ENCODE measurements around the gene IFNW1.
"Not testable (repeated sequence)": the region's sequence is repeated elsewhere in the genome, so short reads cannot be mapped to it uniquely, and the experiment has no call there.

The IFNW1 gene

DNA sequence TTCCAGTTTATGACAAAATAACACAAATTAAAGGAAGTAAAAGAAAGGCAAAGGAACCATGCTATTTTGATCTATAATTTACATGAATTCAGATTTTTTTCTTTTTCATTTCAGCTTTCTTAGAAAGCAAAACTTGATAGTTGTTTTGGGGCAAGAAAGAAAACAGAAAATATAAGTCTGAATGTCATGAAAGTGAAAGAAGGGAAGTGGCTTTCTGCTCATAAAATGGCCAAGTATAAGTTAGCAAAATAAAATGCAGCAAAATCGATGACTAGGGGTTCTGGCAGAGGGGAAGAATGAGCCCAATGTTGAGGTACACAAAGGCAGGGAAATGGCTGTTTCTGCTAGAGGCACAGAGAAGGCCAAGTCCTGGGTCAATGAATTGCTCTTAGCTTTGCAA, 3.0 kb upstream of the IFNW1 start:
- Histone ChIP-seq H3K36me3 (ENCODE audit: control insufficient read depth, insufficient read depth, low read length) (no peaks in the 10 kb centered on the region), H3K4me3 (ENCODE audit: low read length) (no peak overlapping the region), H3K9ac (ENCODE audit: low read length) (no peak overlapping the region), H3K27me3 (ENCODE audit: control insufficient read depth, insufficient read depth, low read length) (no peaks in the 10 kb centered on the region), H3K9me3 (ENCODE audit: control insufficient read depth, low read length) (no peaks in the 10 kb centered on the region), H3K4me1 (ENCODE audit: control insufficient read depth, insufficient read depth, low read length) (no peaks in the 10 kb centered on the region)

DNA sequence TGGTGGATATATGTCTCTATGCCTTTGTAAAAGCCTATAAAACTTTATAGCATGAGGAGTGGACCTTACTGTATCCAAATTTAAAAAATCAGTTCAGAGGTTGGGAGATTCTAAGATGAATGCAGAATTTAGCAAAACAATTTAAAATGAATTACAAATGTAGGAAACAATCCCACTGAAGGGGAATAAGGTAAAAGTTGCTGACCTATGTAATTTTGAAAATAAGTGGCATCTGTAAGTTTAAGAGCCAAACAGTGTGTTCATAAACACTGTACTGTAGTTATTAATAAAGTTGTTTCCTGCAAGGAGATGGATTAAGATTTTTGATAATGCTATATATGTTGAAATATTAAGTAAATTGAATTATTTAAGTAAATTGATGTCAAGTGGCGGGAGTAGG, 4.6 kb downstream of the IFNW1 start:
- no peak overlapping the region for H3K4me3 ChIP-seq (ENCODE audit: low read length)
- H3K27me3 ChIP-seq (ENCODE audit: control insufficient read depth, insufficient read depth, low read length), result no peaks in the 10 kb centered on the region
- H3K4me1 ChIP-seq (ENCODE audit: control insufficient read depth, insufficient read depth, low read length), result no peaks in the 10 kb centered on the region
- H3K9me3 ChIP-seq (ENCODE audit: control insufficient read depth, low read length), result no peaks in the 10 kb centered on the region
- no peak overlapping the region for H3K9ac ChIP-seq (ENCODE audit: low read length)
- H3K36me3 ChIP-seq (ENCODE audit: control insufficient read depth, insufficient read depth, low read length), result no peaks in the 10 kb centered on the region

DNA sequence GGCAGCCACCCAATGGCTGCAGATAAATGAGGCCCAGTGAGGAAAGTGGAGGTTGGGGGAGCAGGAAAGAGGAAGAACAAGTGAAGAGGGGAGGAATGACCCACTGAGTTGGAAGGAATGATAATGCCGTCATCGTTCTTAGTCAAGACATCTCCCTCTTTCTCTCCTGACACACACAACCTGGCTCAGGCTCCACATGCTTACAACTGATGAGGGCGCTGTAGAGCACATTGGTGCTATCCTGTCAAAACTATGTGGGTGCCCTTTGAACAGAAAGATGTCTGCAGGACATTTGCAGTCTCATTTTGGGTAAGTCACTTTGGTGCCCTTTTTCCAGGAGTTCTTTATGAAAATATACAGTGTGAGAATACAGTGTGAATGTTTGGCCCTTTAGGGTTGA, 5.9 kb downstream of the IFNW1 start:
- Histone ChIP-seq H3K9ac (ENCODE audit: low read length) (no peak overlapping the region), H3K27me3 (ENCODE audit: control insufficient read depth, insufficient read depth, low read length) (no peaks in the 10 kb centered on the region), H3K4me3 (ENCODE audit: low read length) (no peak overlapping the region), H3K36me3 (ENCODE audit: control insufficient read depth, insufficient read depth, low read length) (no peaks in the 10 kb centered on the region), H3K9me3 (ENCODE audit: control insufficient read depth, low read length) (no peaks in the 10 kb centered on the region), H3K4me1 (ENCODE audit: control insufficient read depth, insufficient read depth, low read length) (no peaks in the 10 kb centered on the region)

DNA sequence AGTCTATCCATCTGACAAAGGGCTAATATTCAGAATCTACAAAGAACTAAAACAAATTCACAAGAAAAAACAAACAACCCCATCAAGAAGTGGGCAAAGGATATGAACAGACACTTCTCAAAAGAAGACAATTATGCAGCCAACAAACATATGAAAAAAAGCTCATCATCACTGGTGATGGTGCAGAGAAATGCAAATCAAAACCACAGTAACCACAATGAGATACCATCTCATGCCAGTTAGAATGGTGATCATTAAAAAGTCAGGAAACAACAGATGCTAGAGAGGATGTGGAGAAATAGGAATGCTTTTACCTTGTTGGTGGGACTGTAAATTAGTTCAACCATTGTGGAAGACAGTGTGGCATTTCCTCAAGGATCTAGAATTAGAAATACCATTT, 13.4 kb downstream of the IFNW1 start:
- not testable (repeated sequence) for H3K4me3 ChIP-seq (ENCODE audit: low read length); H3K9me3 ChIP-seq (ENCODE audit: control insufficient read depth, low read length); H3K36me3 ChIP-seq (ENCODE audit: control insufficient read depth, insufficient read depth, low read length); H3K4me1 ChIP-seq (ENCODE audit: control insufficient read depth, insufficient read depth, low read length); H3K9ac ChIP-seq (ENCODE audit: low read length); H3K27me3 ChIP-seq (ENCODE audit: control insufficient read depth, insufficient read depth, low read length)

DNA sequence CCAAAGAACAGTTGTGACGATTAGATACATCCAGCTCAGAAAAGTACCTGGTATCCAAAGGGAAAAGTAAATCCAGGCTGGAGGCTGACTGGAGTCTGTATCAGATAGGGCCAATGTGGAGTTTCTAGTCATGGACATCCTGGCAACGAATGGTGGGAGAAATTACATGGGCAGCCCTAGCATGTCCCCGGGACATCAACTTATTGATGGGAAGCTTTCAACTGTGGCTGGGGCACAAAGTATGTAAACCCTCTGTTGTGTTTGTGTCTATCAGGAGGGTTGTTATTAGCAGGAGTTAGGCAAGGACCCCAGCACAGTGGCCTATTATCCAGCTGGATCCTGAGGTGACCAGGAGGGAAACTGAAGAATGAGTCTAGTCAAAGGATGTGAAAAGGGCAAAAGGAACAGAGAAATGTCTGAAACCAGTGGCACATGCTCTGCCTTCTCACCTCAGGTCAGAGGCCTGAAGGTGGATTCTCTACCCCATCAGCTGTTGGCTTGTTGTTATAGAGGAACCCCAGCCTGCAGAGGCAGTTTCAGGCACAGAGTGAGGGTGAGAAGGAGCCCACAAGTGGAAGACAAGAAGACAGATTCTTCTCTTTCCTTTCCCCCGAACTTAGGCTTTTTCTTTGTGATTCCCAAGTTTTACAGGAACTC, 19.9 kb downstream of the IFNW1 start:
- no peaks in the 10 kb centered on the region for H3K36me3 ChIP-seq (ENCODE audit: control insufficient read depth, insufficient read depth, low read length)
- no peaks in the 10 kb centered on the region for H3K27me3 ChIP-seq (ENCODE audit: control insufficient read depth, insufficient read depth, low read length)

DNA sequence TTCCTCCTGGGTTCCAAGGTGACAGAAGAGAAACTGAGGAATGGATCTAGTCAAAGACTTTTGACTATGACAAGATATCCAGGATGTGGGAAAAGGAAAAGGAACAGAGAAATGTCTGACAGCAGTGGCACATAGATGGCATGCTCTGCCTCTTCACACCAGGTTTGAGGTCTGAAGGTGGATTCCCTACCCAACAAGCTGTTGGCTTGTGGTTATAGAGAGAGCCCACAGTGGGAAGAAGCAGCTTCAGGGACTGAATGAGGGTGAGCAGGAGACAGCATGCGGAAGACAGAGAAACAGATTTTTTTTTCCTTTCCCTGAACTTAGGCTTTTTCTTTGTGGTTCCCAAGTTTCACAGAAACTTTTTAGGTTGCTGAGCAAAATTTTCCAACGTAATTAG, 20.6 kb downstream of the IFNW1 start:
- Histone ChIP-seq H3K9ac (ENCODE audit: low read length) (no peak overlapping the region), H3K4me3 (ENCODE audit: low read length) (no peak overlapping the region), H3K4me1 (ENCODE audit: control insufficient read depth, insufficient read depth, low read length) (no peaks in the 10 kb centered on the region), H3K36me3 (ENCODE audit: control insufficient read depth, insufficient read depth, low read length) (no peaks in the 10 kb centered on the region), H3K27me3 (ENCODE audit: control insufficient read depth, insufficient read depth, low read length) (no peaks in the 10 kb centered on the region), H3K9me3 (ENCODE audit: control insufficient read depth, low read length) (no peaks in the 10 kb centered on the region)

More for the DNA sequence above, 19.9 kb downstream of the IFNW1 start:
- Histone ChIP-seq H3K4me3 (ENCODE audit: low read length) (no peak overlapping the region), H3K9ac (ENCODE audit: low read length) (no peak overlapping the region), H3K4me1 (ENCODE audit: control insufficient read depth, insufficient read depth, low read length) (no peaks in the 10 kb centered on the region), H3K9me3 (ENCODE audit: control insufficient read depth, low read length) (no peaks in the 10 kb centered on the region)

DNA sequence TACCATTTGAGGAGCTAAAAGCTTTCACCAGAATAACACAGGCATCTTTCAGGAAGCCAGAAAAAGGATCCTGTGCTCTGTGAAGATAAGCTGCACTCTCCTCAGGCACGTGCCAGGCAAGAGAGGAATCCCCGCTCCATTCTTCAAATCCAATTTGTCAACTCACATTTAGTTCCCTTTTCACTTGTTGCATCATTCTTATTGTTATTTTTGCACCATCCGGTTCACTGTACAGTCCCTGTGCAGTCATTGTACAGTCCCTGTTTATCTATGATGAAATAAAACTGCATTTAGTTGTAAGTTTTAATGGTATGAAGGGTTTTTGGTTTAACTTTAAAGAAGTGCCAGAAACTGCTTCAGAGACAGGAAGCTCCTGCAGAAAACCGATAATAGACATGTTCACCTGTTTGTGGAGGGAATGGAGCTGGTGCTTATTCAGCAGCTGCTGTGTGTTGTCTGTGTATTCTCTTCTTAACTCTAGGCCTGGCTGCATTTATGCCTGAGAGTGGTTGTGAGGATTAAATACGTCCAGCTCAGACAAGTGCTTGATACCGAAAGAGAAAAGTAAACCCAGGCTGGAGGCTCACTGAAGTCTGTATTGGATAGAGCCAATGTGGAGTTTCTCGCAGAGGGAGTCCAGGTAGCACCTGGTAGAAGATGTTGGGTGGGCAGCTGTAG, 22.4 kb downstream of the IFNW1 start:
- Histone ChIP-seq H3K9ac (ENCODE audit: low read length) (no peak overlapping the region), H3K27me3 (ENCODE audit: control insufficient read depth, insufficient read depth, low read length) (no peaks in the 10 kb centered on the region), H3K36me3 (ENCODE audit: control insufficient read depth, insufficient read depth, low read length) (no peaks in the 10 kb centered on the region), H3K4me3 (ENCODE audit: low read length) (no peak overlapping the region), H3K9me3 (ENCODE audit: control insufficient read depth, low read length) (no peaks in the 10 kb centered on the region), H3K4me1 (ENCODE audit: control insufficient read depth, insufficient read depth, low read length) (no peaks in the 10 kb centered on the region)

DNA sequence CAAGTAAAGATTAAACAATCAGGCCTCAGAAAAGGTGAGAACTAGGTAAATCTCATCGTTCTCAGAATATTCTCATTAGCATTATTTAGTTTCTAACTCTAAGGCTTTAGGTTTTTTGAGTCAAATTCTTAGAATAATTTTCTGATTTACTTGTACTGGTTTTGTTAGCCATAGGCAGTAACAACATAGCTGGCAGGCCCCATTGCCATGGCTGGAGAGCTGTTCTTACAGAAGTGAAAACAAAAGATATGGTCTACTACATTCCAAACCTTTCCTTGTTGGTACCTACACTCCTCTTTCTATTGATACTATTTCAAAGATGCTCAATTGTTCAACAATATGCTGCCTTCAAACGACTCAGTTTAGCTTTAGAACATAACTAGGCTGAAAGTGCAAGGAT, 27.3 kb downstream of the IFNW1 start:
- no peaks in the 10 kb centered on the region for H3K36me3 ChIP-seq (ENCODE audit: control insufficient read depth, insufficient read depth, low read length)
- no peak overlapping the region for H3K4me3 ChIP-seq (ENCODE audit: low read length)
- no peaks in the 10 kb centered on the region for H3K9me3 ChIP-seq (ENCODE audit: control insufficient read depth, low read length)
- no peaks in the 10 kb centered on the region for H3K27me3 ChIP-seq (ENCODE audit: control insufficient read depth, insufficient read depth, low read length)
- H3K9ac ChIP-seq (ENCODE audit: low read length), result no peak overlapping the region
- no peaks in the 10 kb centered on the region for H3K4me1 ChIP-seq (ENCODE audit: control insufficient read depth, insufficient read depth, low read length)

DNA sequence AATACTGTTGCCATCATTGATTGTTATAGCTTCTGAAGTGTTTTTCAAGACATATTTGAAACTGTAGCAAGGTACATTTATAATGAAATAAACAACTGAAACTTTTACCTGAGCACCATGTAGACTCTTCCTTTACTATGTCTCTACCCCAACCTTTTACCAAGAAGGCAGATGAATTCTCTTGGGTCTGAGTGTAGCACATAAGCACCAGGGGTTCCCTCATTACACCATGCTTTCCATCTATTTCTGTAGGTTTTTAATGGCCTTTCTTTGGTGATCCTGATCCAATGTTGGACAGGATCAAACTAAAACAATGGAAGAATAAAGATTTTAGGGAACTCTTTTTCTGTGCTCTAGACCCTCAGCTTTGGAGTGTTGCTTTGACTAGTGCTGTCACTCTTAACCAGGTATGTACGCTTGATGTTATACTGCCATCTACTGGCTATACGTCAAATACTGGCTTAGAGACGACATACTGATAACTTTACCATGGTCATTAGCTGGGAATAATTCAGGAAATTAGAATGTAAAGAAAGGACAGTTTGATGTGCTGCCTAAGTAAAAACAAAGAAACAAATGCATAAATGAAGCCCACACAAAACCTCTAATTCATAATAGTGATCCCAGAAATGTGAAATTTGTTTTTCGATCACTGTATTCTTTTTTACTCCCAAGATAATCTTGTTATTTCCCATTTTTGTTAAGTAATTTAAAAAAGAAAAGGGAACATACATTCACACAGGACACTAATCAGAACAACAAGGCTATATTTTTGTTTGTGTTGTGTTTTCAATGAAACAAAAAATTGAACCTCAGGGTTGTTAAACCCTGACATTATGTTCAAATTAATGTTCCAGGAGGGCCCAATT, 30.7 kb downstream of the IFNW1 start:
- Histone ChIP-seq H3K36me3 (ENCODE audit: control insufficient read depth, insufficient read depth, low read length) (no peaks in the 10 kb centered on the region), H3K4me3 (ENCODE audit: low read length) (no peak overlapping the region), H3K9ac (ENCODE audit: low read length) (no peak overlapping the region), H3K9me3 (ENCODE audit: control insufficient read depth, low read length) (no peaks in the 10 kb centered on the region), H3K4me1 (ENCODE audit: control insufficient read depth, insufficient read depth, low read length) (no peaks in the 10 kb centered on the region), H3K27me3 (ENCODE audit: control insufficient read depth, insufficient read depth, low read length) (no peaks in the 10 kb centered on the region)

DNA sequence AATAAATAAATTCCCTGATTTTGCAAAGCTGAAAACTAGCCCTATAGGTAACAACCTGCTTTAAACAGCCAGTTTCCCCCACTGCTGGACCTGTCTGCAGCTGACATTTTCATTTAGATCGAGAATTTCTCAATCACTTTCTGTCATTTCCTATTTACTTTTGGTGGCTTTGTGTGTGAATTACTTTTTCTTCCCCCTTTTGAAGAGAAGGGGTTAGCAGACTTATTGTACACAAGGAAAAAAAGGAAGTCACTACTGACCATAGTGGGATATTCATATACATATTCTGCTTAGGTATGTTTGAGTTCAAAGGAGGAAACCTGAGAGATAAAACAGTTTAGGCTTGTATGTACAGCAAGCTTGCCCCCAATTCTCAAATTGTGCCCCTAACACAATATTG, 36.8 kb downstream of the IFNW1 start:
- Histone ChIP-seq H3K36me3 (ENCODE audit: control insufficient read depth, insufficient read depth, low read length) (no peaks in the 10 kb centered on the region), H3K9ac (ENCODE audit: low read length) (no peak overlapping the region), H3K4me3 (ENCODE audit: low read length) (no peak overlapping the region), H3K4me1 (ENCODE audit: control insufficient read depth, insufficient read depth, low read length) (peaks cover 4% of the 10 kb centered on the region), H3K9me3 (ENCODE audit: control insufficient read depth, low read length) (no peaks in the 10 kb centered on the region), H3K27me3 (ENCODE audit: control insufficient read depth, insufficient read depth, low read length) (no peaks in the 10 kb centered on the region)

DNA sequence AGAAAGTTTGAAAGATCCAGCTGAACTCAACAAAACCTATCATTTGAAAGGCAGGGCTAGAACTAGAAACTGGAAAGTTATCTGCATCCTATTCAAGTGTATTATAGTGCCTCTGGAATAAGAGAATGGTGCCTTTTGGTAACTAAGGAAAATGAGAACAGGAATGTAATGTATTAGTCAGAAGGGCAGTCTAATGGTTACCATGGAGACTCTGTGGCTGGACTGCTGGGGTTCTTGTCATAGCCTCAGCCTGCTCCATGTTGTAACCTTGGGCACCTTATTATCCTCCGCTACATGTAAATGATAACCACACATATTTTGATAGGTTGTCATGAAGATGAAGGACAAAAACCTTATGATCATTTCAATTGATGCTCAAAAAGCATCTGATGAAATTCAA, 39.3 kb downstream of the IFNW1 start:
- H3K4me1 ChIP-seq (ENCODE audit: control insufficient read depth, insufficient read depth, low read length), result peaks cover 4% of the 10 kb centered on the region
- no peaks in the 10 kb centered on the region for H3K27me3 ChIP-seq (ENCODE audit: control insufficient read depth, insufficient read depth, low read length)
- H3K36me3 ChIP-seq (ENCODE audit: control insufficient read depth, insufficient read depth, low read length), result no peaks in the 10 kb centered on the region
- no peak overlapping the region for H3K9ac ChIP-seq (ENCODE audit: low read length)
- no peaks in the 10 kb centered on the region for H3K9me3 ChIP-seq (ENCODE audit: control insufficient read depth, low read length)
- no peak overlapping the region for H3K4me3 ChIP-seq (ENCODE audit: low read length)

DNA sequence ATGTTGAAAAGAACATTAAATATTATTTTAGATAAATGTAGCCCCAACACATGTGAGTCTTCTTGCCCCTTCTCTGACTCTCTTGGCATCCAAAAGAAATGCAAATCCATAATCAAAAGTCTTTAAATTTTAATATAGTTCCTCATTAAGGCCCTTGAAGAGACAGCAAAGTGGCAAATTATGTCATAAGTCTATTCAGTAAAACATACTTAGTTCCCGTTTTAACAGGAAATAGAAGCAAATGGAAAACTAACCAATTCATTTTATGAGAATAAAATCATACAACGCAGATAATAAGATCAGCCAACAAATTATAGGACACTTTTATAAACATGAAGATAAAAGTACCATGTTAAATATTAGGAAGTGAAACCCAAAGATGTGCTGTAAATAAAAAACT, 43.8 kb downstream of the IFNW1 start:
- no peak overlapping the region for H3K9ac ChIP-seq (ENCODE audit: low read length)
- no peaks in the 10 kb centered on the region for H3K36me3 ChIP-seq (ENCODE audit: control insufficient read depth, insufficient read depth, low read length)
- H3K9me3 ChIP-seq (ENCODE audit: control insufficient read depth, low read length), result no peaks in the 10 kb centered on the region
- no peaks in the 10 kb centered on the region for H3K27me3 ChIP-seq (ENCODE audit: control insufficient read depth, insufficient read depth, low read length)
- H3K4me1 ChIP-seq (ENCODE audit: control insufficient read depth, insufficient read depth, low read length), result peaks cover 9% of the 10 kb centered on the region
- H3K4me3 ChIP-seq (ENCODE audit: low read length), result no peak overlapping the region
